Activated CD4-positive, CD25-positive, alpha-beta regulatory T cell treated with anti-CD3 and anti-CD28 coated beads, Interleukin-2, amount 50 U/mL, for 72 hours (primary cell): ENCODE results near the gene FITM1.
"Not testable (repeated sequence)": the region's sequence is repeated elsewhere in the genome, so short reads cannot be mapped to it uniquely, and the experiment has no call there.

ENCODE experiments used
- DNase-seq: peaks from one replicate; pipeline ENCODE4 v3.0.0; 2021

Gene FITM1

DNA sequence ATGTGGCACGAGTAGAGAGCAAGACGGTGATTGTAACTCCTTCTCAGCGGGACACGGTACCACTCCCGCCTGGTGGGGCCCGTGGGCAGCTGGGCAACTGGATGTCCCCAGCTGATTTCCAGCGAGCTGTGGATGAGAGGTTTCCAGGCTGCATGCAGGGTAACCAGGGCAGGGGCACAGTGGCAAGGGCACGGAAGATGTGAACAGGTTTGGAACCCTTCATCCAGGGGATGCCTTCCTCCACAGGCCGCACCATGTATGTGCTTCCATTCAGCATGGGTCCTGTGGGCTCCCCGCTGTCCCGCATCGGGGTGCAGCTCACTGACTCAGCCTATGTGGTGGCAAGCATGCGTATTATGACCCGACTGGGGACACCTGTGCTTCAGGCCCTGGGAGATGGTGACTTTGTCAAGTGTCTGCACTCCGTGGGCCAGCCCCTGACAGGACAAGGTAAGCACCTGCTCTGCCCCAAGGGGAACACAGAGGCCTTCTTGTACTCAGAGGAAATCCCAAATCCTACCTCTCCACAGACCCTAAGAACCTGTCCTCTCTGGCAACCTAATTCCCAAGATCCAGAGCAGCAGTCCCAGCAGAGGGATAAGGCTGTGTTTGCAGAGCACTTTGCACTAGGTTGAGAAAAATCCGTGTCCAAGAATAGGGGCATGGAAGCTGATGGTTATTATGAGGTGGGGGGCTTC lies 32.1 kb upstream of the FITM1 start:
- no peak for DNase-seq

DNA sequence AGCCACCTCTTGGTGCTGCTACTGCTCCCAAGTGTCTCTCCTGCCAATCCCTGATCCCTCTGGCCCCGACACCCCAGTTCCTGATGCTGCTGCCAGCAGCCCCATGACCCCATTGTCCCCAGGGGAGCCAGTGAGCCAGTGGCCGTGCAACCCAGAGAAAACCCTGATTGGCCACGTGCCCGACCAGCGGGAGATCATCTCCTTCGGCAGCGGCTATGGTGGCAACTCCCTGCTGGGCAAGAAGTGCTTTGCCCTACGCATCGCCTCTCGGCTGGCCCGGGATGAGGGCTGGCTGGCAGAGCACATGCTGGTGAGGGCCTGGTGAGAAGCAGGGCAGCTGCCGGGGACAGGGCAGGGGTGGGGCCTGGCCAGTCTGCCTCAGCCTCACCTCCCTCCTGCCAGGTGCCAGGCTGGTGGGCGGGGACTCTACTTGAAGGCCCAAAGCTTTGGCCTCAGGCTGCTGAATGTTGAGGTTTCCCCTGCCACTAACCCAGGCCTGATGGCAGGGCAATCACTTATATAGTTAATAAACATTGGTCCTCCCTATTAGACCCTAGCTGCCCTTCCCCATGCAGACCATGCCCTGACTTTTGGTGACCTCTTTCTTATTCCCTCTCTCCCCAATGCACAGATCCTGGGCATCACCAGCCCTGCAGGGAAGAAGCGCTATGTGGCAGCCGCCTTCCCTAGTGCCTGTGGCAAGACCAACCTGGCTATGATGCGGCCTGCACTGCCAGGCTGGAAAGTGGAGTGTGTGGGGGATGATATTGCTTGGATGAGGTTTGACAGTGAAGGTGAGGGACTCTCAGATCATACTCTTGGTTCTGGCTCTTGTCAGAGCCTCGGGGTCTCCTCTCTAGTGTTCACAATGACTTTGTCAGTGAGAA lies 31.3 kb upstream of the FITM1 start:
- DNase-seq, result no peak

DNA sequence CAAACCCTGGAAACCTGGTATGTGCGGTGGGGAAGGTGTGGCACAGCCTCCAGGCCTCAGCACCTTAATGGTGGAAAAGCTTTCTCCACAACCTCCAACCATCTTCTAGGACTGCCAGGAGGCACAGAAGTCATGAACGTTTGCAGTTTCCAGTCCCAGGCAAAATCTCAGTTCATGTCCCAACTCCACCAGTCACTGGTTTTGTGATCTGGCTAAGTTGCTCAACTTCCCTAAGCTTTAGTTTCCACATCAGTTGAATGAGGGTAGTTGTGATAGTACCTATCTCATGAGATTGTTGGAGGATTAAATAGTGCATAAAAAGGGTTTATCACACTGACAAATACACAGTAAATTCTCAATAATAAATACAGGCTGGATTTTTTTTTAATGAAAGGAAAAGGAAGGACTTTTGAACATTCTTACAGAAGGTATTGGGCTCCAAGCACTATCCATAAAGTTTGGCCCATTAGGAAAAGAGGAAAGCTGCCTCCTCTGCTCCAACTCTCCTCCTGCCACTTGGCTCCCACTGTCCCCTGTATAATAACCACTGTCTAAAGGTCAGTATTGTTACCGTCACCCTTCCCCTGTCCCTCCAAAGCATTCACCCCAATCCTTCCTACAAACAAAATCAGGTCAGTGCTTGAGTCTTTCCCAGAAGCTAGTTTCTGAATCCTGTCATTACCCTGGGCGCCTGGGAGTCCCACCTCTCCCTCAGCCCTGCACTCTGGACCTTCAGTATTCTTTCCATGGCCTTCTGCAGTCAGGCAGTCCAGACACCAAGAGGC lies 30.1 kb upstream of the FITM1 start:
- no peak for DNase-seq

DNA sequence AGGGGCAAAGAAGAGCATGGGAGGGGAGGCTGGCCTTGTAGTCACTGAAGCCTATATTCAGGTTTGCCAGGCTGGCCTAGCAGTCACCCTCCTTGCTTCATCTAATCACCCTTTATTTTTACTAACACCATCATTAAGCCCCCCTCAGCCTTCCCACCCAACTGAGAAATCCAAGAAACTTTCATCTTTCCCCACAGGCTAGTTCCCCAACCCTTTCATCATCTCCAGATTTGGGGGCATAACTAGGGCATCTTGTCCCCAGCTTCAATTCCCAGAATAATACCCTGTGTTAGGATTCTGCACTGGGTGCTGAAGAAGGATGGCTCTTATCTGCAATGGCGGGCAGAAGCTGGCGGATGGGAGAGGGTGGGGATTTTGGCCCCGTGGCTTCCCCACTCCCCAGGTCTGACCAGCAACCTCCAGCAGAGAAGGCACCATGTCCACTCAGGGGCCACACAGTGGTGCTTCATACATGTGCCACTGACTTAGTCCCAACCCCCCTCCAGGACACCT lies 29.4 kb upstream of the FITM1 start:
- no peak for DNase-seq

- DNase-seq, result no peak
Measured at GRCh38 chr14:24102357-24103048, 28.0 kb upstream of the FITM1 start.

DNA sequence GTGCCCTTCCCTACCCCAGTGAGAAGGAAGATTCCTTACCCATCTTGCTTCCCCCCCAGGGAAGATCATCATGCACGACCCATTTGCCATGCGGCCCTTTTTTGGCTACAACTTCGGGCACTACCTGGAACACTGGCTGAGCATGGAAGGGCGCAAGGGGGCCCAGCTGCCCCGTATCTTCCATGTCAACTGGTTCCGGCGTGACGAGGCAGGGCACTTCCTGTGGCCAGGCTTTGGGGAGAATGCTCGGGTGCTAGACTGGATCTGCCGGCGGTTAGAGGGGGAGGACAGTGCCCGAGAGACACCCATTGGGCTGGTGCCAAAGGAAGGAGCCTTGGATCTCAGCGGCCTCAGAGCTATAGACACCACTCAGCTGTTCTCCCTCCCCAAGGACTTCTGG lies 27.0 kb upstream of the FITM1 start:
- no peak for DNase-seq

DNA sequence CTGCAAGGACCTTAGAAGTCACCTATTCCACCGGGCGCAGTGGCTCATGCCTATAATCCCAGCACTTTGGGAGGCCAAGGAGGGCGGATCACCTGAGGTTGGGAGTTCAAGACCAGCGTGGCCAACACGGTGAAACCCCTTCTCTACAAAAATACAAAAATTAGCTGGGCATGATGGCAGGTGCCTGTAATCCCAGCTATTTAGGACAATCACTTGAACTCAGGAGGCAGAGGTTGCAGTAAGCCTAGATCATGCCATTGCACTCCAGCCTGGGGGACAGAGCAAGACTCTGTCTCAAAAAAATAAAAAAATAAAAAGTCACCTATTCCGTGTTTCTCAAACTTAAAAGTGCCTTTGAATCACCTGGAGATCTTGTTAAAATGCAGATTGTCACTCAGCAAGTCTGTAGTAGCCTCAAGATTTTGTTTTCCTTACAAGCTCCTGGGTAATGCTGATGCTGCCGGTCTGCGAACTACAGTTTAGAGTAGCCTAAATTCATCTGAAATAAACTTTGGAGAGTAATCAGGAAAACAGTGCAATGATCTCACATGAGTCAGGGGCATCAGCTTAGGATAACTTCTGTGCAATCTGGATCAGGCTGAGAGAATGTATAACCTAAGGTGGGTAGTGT lies 24.7 kb upstream of the FITM1 start:
- not testable (repeated sequence) for DNase-seq

- no peak for DNase-seq
Measured at GRCh38 chr14:24106672-24107271, 23.7 kb upstream of the FITM1 start.

GRCh38 chr14:24108336-24108874 lies 22.1 kb upstream of the FITM1 start:
- DNase-seq, result no peak

- DNase-seq, result no peak
Measured at GRCh38 chr14:24110060-24110459, 20.4 kb upstream of the FITM1 start.

DNA sequence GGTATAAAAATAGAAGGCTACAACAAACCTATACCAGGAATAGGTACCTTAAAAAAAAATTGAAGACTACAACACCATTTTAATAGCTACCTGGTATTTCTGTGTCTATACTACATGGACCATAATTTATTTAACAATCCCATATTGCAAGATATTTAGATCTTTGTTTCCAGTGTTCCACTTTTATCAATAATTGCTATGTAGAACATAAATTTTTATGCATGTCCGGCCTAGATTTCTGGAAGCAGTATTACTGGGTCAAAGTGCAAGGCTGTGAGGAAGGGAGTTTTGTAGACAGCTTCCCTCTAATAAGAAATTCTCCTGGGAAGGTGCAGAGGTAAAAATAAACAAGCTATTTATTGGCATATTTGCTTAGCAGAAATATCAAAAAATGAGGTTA lies 19.9 kb upstream of the FITM1 start:
- DNase-seq, result no peak

GRCh38 chr14:24113379-24113800 lies 17.1 kb upstream of the FITM1 start:
- no peak for DNase-seq

DNA sequence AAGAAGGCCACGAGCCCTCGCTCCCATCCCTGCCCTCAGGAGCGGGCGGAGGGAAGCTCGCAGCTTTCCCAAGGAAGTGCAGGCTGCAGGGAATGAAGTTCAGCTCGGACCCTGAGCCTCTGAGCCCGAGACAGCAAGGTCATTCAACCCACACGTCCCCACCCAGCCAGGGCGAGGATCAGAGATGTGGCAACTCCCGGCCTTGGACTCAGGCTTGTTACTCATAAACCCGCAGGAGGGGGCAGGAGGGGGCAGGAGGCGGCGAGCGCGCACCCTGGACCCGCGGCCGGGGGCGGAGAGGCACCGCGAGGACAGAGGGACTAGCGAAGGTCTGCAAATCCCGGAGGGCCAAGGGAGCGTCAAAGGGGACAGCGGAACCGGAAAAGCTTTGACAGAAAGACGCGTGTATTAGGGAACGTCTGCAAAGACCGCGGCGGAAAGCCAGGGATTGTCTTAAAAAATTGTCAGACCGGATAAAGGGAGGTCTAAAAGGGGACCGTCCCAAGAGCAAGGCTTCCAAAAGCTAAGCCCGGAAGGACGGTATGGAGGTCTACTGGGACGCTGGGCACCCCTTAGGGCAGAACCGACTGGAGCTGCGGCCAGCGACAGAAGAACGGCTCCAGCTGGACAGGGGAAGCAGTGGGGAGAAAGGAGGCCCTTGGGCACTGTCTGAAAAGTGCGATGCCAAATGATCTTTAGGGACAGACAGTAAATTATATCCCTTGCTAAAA lies 16.5 kb upstream of the FITM1 start:
- peak; percentile 72 for DNase-seq

GRCh38 chr14:24114532-24115421 lies 15.7 kb upstream of the FITM1 start, which contains the start of the genes DCAF11 and NRL:
TSS of gene DCAF11 (plus strand) at chr14:24114777. CDS start at chr14:24115595, 818 bp downstream.
TSS of gene NRL (minus strand) at chr14:24114949. CDS start at chr14:24082848, 32,101 bp downstream.
- peak; percentile 97 for DNase-seq

DNA sequence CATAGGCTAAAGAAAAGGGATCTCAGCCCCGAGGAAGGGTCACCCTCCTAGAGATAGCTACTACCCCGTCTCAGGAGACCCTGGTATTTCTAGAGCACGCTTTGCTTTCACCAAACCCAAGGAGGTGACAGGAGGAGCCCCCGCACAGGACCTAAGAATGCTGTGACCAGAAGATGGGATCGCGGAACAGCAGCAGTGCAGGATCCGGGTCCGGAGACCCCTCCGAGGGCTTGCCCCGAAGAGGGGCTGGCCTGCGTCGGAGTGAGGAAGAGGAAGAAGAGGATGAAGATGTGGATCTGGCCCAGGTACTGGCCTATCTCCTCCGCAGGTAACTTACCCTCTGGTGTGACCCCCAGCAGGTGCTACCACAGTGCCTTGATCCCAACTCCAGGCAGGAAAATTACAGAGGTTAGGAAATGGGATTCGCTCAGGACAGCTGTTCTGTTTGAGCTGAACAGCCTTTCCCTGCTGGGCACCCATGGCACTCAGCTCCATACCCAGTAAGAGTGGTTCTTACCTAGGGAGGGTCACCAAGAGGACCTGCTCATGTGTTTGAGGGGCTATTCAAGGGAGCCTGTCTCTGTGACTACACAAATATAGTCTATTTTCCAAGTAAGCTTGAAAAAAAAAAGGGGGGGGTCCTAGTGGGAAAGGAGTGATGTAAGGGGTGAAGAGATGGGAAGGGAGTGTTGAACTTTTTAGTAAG lies 14.9 kb upstream of the FITM1 start:
- no peak for DNase-seq

DNA sequence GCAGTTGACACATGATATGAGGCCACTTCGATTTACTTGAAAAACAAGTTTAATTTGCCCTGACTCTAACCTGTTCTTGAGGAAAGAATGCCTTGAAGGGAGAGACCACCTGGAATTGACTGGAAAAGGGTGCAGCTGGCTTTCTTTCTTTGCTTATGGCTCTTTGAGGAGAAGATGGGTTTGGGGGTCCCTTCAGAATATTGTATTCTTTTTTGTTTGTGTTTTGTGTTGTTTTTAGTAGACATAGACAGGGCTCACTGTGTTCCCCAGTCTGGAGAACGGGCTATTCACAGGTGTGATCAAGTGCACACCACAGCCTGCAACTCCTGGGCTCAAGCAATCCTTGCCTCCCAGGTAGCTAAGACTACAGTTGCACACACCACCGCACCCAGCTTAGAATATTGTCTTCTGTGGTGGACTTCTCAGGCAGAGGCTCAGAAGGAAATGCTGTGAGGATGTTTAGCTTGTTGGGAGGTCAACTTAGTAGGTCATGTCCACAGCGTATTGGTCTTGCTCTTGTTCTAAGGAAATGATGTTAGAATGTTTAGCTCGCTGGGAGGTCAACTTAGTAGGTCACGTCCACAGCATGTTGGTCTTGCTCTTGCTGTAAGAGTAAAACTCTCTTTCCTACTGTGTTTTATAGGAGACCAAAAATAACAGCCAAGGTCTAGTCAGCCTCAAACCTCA lies 14.2 kb upstream of the FITM1 start:
- DNase-seq, result no peak

DNA sequence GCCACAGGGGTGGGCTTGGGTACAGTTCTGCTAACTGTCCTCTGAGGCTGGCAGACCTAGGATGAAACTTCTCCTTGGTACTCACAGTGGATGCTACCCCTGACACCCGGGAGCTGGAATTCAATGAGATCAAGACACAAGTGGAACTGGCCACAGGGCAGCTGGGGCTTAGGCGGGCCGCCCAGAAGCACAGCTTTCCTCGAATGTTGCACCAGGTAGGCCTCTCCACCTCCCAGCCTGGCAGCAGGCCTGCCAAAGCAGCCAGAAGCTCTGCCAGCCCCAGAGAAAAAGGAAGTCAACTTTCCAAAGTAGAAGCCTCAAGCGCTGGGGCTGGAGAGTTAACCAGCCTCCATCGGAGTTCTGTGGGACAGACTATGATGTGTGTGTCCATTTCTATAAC lies 13.3 kb upstream of the FITM1 start:
- no peak for DNase-seq

GRCh38 chr14:24119691-24120090 lies 10.8 kb upstream of the FITM1 start:
- DNase-seq, result no peak
